H1 (cell line): Measurements from ENCODE around the gene GRM7. TPM values are rescaled to one million over a fixed set of nuclear protein-coding genes. Genes with fewer than 3 reads are reported as not detected.

Experiments
- CTCF ChIA-PET: fragments of 300-600 bp; sonication (Branson Sonifier 250); formaldehyde crosslinking; loops from one replicate; lab custom pipeline; 2021; ENCODE audit not compliant: partially characterized antibody; lab: Charles Lee
- POLR2A ChIA-PET: fragments of 300-600 bp; sonication (Branson Sonifier 250); formaldehyde crosslinking; loops from one replicate; lab custom pipeline; 2021; ENCODE audit warnings: inconsistent platforms; ENCODE audit not compliant: partially characterized antibody; lab: Charles Lee
- DNase-seq, 2 experiments: peaks; one replicate each; pipeline versions ENCODE4 v3.0.0 to v3.0.0-alpha.2; 2010 to 2022; ENCODE audit warnings: low spot score in 2 of 2, low read depth in 1 of 2, mixed read lengths in 1 of 2
- FAIRE-seq: peaks from 2 replicates; lab custom pipeline; 2011; peaks lifted over from hg19 to GRCh38; lab: Jason Lieb, UNC
- H2AFZ ChIP-seq: 2 replicates; pipeline ENCODE4 v1.8.1; 2012; ENCODE audit warnings: low read length, inconsistent platforms
- H2AK5ac ChIP-seq: 2 replicates; pipeline ENCODE4 v1.6.1; 2013; ENCODE audit warnings: low read depth, low read length
- H2BK120ac ChIP-seq: replicated peaks from 2 replicates; pipeline ENCODE3; 2013; ENCODE audit warnings: low read depth, low read length, inconsistent platforms
- H2BK12ac ChIP-seq: 2 replicates; pipeline ENCODE4 v1.6.1; 2013; ENCODE audit warnings: low read depth, low read length
- H2BK15ac ChIP-seq: 2 replicates; pipeline ENCODE4 v1.6.1; 2013; ENCODE audit warnings: low read length
- H2BK20ac ChIP-seq: 2 replicates; pipeline ENCODE4 v1.6.1; 2013; ENCODE audit warnings: low read length
- H2BK5ac ChIP-seq: 2 replicates; pipeline ENCODE4 v1.6.1; 2013; ENCODE audit warnings: low read depth, low read length
- H3K14ac ChIP-seq: 2 replicates; pipeline ENCODE4 v1.6.1; 2013; ENCODE audit warnings: inconsistent platforms; ENCODE audit not compliant: insufficient read length
- H3K18ac ChIP-seq: 2 replicates; pipeline ENCODE4 v1.6.1; 2013; ENCODE audit warnings: low read length; ENCODE audit errors: extremely low read depth
- H3K23ac ChIP-seq: 2 replicates; pipeline ENCODE4 v1.6.1; 2013; ENCODE audit warnings: inconsistent platforms; ENCODE audit not compliant: insufficient read length
- H3K23me2 ChIP-seq: 2 replicates; pipeline ENCODE4 v1.6.1; 2013; ENCODE audit warnings: low read depth, low read length
- H3K27ac ChIP-seq: 2 replicates; pipeline ENCODE4 v1.6.1; 2011; ENCODE audit warnings: low read depth, low read length, inconsistent platforms
- H3K27me3 ChIP-seq, 4 experiments: replicated peaks in 1 of 4; 1 replicate in 1 of 4; 2 replicates in 3 of 4; pipeline versions ENCODE4 v1.6.1 to v1.8.1; 2011 to 2013; ENCODE audit warnings: low read length in 3 of 4, mild to moderate bottlenecking in 3 of 4, inconsistent platforms in 2 of 4, mixed read lengths in 2 of 4, moderate library complexity in 1 of 4; ENCODE audit not compliant: control insufficient read depth in 3 of 4, insufficient read depth in 3 of 4; ENCODE audit errors: extremely low read depth in 1 of 4
- H3K36me3 ChIP-seq, 4 experiments: 2 replicates each; pipeline versions ENCODE4 v1.6.1 to v1.8.1; 2011 to 2013; ENCODE audit warnings: mild to moderate bottlenecking in 4 of 4, low read length in 3 of 4, moderate library complexity in 2 of 4, control low read depth in 1 of 4, inconsistent platforms in 1 of 4; ENCODE audit not compliant: insufficient read depth in 4 of 4, control insufficient read depth in 2 of 4
- H3K4ac ChIP-seq: replicated peaks from 2 replicates; pipeline ENCODE3; 2013; ENCODE audit warnings: low read length, low read depth, mixed read lengths, inconsistent platforms; ENCODE audit not compliant: insufficient read length
- H3K4me1 ChIP-seq, 4 experiments: replicated peaks in 1 of 4; 1 replicate in 1 of 4; 2 replicates in 3 of 4; pipeline versions ENCODE4 v1.6.1 to v1.8.1; 2011 to 2013; ENCODE audit warnings: low read length in 3 of 4, inconsistent platforms in 2 of 4, mixed read lengths in 1 of 4; ENCODE audit not compliant: insufficient read depth in 4 of 4, control insufficient read depth in 3 of 4
- H3K4me2 ChIP-seq, 2 experiments: 2 replicates each; pipeline versions ENCODE4 v1.6.1 to v1.8.1; 2011 to 2013; ENCODE audit warnings: low read depth in 2 of 2, low read length in 2 of 2, control low read depth in 1 of 2, inconsistent platforms in 1 of 2, mild to moderate bottlenecking in 1 of 2; ENCODE audit not compliant: insufficient read depth in 1 of 2
- H3K4me3 ChIP-seq, 4 experiments: fragments of 200-600, 300-600 bp in 1 of 4; sonication (generic), shearing (Covaris generic), sonication (Bioruptor Twin) in 1 of 4; 2 replicates each; pipeline versions ENCODE4 v1.5.1 to v1.8.1; 2011 to 2016; ENCODE audit warnings: low read length in 4 of 4, low read depth in 3 of 4, control low read depth in 2 of 4, inconsistent platforms in 2 of 4, mild to moderate bottlenecking in 2 of 4, mixed read lengths in 1 of 4, moderate library complexity in 1 of 4; ENCODE audit not compliant: insufficient read depth in 2 of 4; ENCODE audit errors: extremely low read depth in 1 of 4
- H3K56ac ChIP-seq: replicated peaks from 2 replicates; pipeline ENCODE3; 2013; ENCODE audit warnings: low read depth, mild to moderate bottlenecking, mixed read lengths, low read length, inconsistent platforms; ENCODE audit not compliant: insufficient read length
- H3K79me1 ChIP-seq: 2 replicates; pipeline ENCODE4 v1.6.1; 2013; ENCODE audit warnings: low read depth, low read length, control low read depth
- H3K79me2 ChIP-seq, 2 experiments: 2 replicates each; pipeline versions ENCODE4 v1.6.1 to v1.8.1; 2012 to 2013; ENCODE audit warnings: low read length in 2 of 2, mild to moderate bottlenecking in 2 of 2, inconsistent platforms in 1 of 2; ENCODE audit not compliant: insufficient read depth in 2 of 2, control insufficient read depth in 1 of 2
- H3K9ac ChIP-seq, 4 experiments: replicated peaks in 1 of 4; 1 replicate in 1 of 4; 2 replicates in 3 of 4; pipeline versions ENCODE4 v1.6.1 to v1.8.1; 2011 to 2013; ENCODE audit warnings: low read depth in 3 of 4, low read length in 3 of 4, control low read depth in 2 of 4, mild to moderate bottlenecking in 2 of 4, moderate library complexity in 2 of 4, inconsistent platforms in 1 of 4; ENCODE audit errors: extremely low read depth in 1 of 4
- H3K9me3 ChIP-seq, 2 experiments: 2 replicates each; pipeline versions ENCODE4 v1.6.1 to v1.8.1; 2012 to 2013; ENCODE audit warnings: mild to moderate bottlenecking in 2 of 2, moderate library complexity in 2 of 2, control low read depth in 1 of 2, inconsistent platforms in 1 of 2, low read depth in 1 of 2, low read length in 1 of 2, mixed read lengths in 1 of 2; ENCODE audit not compliant: insufficient read depth in 2 of 2
- H4K20me1 ChIP-seq, 2 experiments: replicated peaks in 1 of 2; 2 replicates each; pipeline versions ENCODE3 to v1.8.1; 2011 to 2013; ENCODE audit warnings: inconsistent platforms in 2 of 2, low read length in 2 of 2, mild to moderate bottlenecking in 1 of 2; ENCODE audit not compliant: insufficient read depth in 2 of 2, control insufficient read depth in 1 of 2
- H4K5ac ChIP-seq: 2 replicates; pipeline ENCODE4 v1.6.1; 2013; ENCODE audit warnings: low read length, low read depth, mixed read lengths, inconsistent platforms; ENCODE audit not compliant: insufficient read length
- H4K8ac ChIP-seq: 2 replicates; pipeline ENCODE4 v1.8.0; 2013; ENCODE audit warnings: mild to moderate bottlenecking, moderate library complexity, low read length, inconsistent platforms; ENCODE audit not compliant: insufficient read depth; ENCODE audit errors: extremely low read depth
- H4K91ac ChIP-seq: replicated peaks from 2 replicates; pipeline ENCODE3; 2013; ENCODE audit warnings: low read length, mixed read lengths, inconsistent platforms; ENCODE audit not compliant: insufficient read length
- CHD2 ChIP-seq: IDR thresholded peaks from 2 replicates; pipeline ENCODE4 v1.6.1; 2012; ENCODE audit warnings: low read length, improper control_type of control experiment
- EGR1 ChIP-seq: IDR thresholded peaks from 2 replicates; pipeline ENCODE4 v1.6.1; 2011; ENCODE audit warnings: low read depth, low read length, borderline replicate concordance
- EZH2 ChIP-seq: fragments of 200-600 bp; sonication (generic); IDR thresholded peaks from 2 replicates; pipeline ENCODE4 v1.7.1; 2012; ENCODE audit warnings: low read depth, mild to moderate bottlenecking, moderate library complexity, low read length, inconsistent platforms; ENCODE audit not compliant: severe bottlenecking
- MAX ChIP-seq: IDR thresholded peaks from 2 replicates; pipeline ENCODE4 v1.6.1; 2012; ENCODE audit warnings: inconsistent platforms
- NANOG ChIP-seq: IDR thresholded peaks from 2 replicates; pipeline ENCODE4 v1.6.1; 2011; ENCODE audit warnings: low read length, low read depth, mild to moderate bottlenecking, inconsistent platforms; ENCODE audit not compliant: insufficient read depth, poor library complexity, severe bottlenecking
- POLR2AphosphoS5 ChIP-seq: IDR thresholded peaks from 2 replicates; pipeline ENCODE4 v1.6.1; 2011; ENCODE audit warnings: low read depth, low read length
- SP4 ChIP-seq: IDR thresholded peaks from 2 replicates; pipeline ENCODE4 v1.6.1; 2012; ENCODE audit warnings: low read length, inconsistent platforms
- TAF7 ChIP-seq: optimal IDR thresholded peaks from 2 replicates; pipeline ENCODE3; 2011; ENCODE audit warnings: low read depth, mild to moderate bottlenecking, inconsistent platforms, low read length, moderate library complexity, borderline replicate concordance
- TEAD4 ChIP-seq: IDR thresholded peaks from 2 replicates; pipeline ENCODE4 v1.6.1; 2012; ENCODE audit warnings: low read depth, low read length, inconsistent platforms, mixed read lengths
- YY1 ChIP-seq: IDR thresholded peaks from 2 replicates; pipeline ENCODE4 v1.6.1; 2011; ENCODE audit warnings: low read depth, mild to moderate bottlenecking, low read length
- ZNF274 ChIP-seq: IDR thresholded peaks from 2 replicates; pipeline ENCODE4 v1.7.0; 2012; ENCODE audit warnings: low read length, borderline replicate concordance; ENCODE audit errors: extremely low read depth
- WGBS, 2 experiments: shearing (Covaris generic) in 1 of 2; methylation state at CpG; one replicate each; pipeline versions ENCODE4 v1.1.6 to v1.1.7; 2013 to 2015; ENCODE audit warnings: low lambda C conversion rate in 2 of 2, mixed read lengths in 2 of 2, inconsistent platforms in 1 of 2, low coverage in 1 of 2, missing lambda C conversion rate in 1 of 2; ENCODE audit not compliant: insufficient replicate concordance in 2 of 2, insufficient coverage in 1 of 2, insufficient read length in 1 of 2; ENCODE audit errors: extremely low coverage in 1 of 2, missing lambda C conversion rate in 1 of 2; 5-methylcytosine and 5-hydroxymethylcytosine counted together
- polyA plus RNA-seq, 7 experiments: library from polyadenylated mRNA; depleted of rRNA in 3 of 7; stranded (reverse) in 5 of 7; unstranded in 2 of 7; fragments of >200 nt in 5 of 7; fragments of 200-250 nt in 2 of 7; gene quantifications; 1 replicate in 5 of 7; 2 replicates in 1 of 7; 4 replicates in 1 of 7; pipeline versions ENCODE4 v1.2.1 to v1.2.3, GENCODE V29; 2011 to 2013; ENCODE audit warnings: missing spikeins in 2 of 7, mixed read lengths in 2 of 7
- total RNA-seq: library from RNA; stranded (reverse); fragmentation: NEBNext Ultra II Directional; extraction: Animal tissue kit (Norgen Biotek cat#: 25700); gene quantifications from 2 replicates; pipeline ENCODE4 v1.2.1, GENCODE V29; 2021

The GRM7 gene
- total and polyA plus RNA-seq, 2 of the 8 experiments (the other 6 are each of a cell fraction or from before 2014, with no cell fraction given), result 0.17 to 0.24 TPM

GRCh38 chr3:7520059-7520458 lies 659.1 kb downstream of the GRM7 start:
- DNase-seq, result no peak

More at GRCh38 chr3:7520059-7520458, 659.1 kb downstream of the GRM7 start:
- Histone ChIP-seq H3K56ac (no peak overlapping the region), H3K18ac (no peak overlapping the region), H2AK5ac (no peak overlapping the region), H3K4me3 (no peak overlapping the region), H3K4me1 (no peaks in the 10 kb centered on the region), H3K23me2 (no peaks in the 10 kb centered on the region), H3K4me2 (no peak overlapping the region), H2BK15ac (no peak overlapping the region), H4K8ac (no peak overlapping the region), H3K36me3 (no peaks in the 10 kb centered on the region), H4K20me1 (no peaks in the 10 kb centered on the region), H4K91ac (no peak overlapping the region), H4K5ac (no peak overlapping the region), H2BK120ac (no peak overlapping the region), H2AFZ (no peak overlapping the region), H3K9me3 (no peaks in the 10 kb centered on the region), H2BK5ac (no peak overlapping the region), H3K23ac (no peak overlapping the region), H2BK12ac (no peak overlapping the region), H3K79me1 (no peaks in the 10 kb centered on the region), H3K9ac (no peak overlapping the region), H2BK20ac (no peak overlapping the region), H3K4ac (no peak overlapping the region), H3K27me3 (no peaks in the 10 kb centered on the region), H3K27ac (no peak overlapping the region), H3K79me2 (no peaks in the 10 kb centered on the region), H3K14ac (no peak overlapping the region)
- TF ChIP-seq NANOG (no peak), CHD2 (no peak), TAF7 (no peak), EZH2 (no peak), TEAD4 (no peak), SP4 (no peak), YY1 (no peak), POLR2AphosphoS5 (no peak), ZNF274 (no peak), EGR1 (no peak), MAX (no peak)
- POLR2A ChIA-PET, result no interaction called here
- WGBS, 2 experiments, result 90% methylated on average over 1 of the region's 1 CpG; no CpG with 5 or more reads in 1 of the 2 experiments
- CTCF ChIA-PET, result no interaction called here
- FAIRE-seq, result no peak
